GM12892 (cell line): Measurements from ENCODE around the gene NSF.
"Not testable (repeated sequence)": the region's sequence is repeated elsewhere in the genome, so short reads cannot be mapped to it uniquely, and the experiment has no call there.

ENCODE experiments used
- POLR2A ChIP-seq: IDR thresholded peaks from 2 replicates; pipeline ENCODE4 v1.6.1; 2011; ENCODE audit warnings: low read depth, low read length, control low read depth
- POLR2AphosphoS5 ChIP-seq: IDR thresholded peaks from 2 replicates; pipeline ENCODE4 v1.6.1; 2011; ENCODE audit warnings: low read depth, low read length, control low read depth
- TAF1 ChIP-seq: IDR thresholded peaks from 2 replicates; pipeline ENCODE4 v1.6.1; 2011; ENCODE audit warnings: low read depth, mild to moderate bottlenecking, control low read depth, low read length, borderline replicate concordance

DNA sequence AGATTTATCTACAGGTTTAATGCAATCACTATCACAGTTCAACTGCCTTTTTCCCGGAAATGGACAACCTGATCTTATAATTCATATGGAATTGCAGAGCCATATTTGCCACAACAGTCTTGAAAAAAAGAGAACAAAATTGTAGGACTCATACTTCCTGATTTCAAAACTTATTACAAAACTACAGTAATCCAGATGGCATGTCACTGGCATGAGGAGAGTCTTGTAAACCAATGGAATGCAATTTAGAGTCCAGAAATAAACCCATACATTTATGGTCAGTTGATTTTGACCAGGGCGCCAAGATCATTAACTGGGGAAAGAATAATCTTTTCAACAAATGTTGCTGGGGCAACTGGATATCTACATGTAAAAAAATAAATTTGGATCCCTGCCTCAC lies 20.8 kb downstream of the NSF start:
- not testable (repeated sequence) for TF ChIP-seq POLR2A, TAF1, POLR2AphosphoS5
